NCI-H2227 (cell line): ENCODE measurements around the gene ARRDC2.
"Not testable (repeated sequence)": the region's sequence is repeated elsewhere in the genome, so short reads cannot be mapped to it uniquely, and the experiment has no call there.

Experiments
- DNase-seq: peaks from one replicate; lab custom pipeline; 2025; ENCODE audit not compliant: unreplicated experiment; lab: John Stamatoyannopoulos, UW

Gene ARRDC2

DNA sequence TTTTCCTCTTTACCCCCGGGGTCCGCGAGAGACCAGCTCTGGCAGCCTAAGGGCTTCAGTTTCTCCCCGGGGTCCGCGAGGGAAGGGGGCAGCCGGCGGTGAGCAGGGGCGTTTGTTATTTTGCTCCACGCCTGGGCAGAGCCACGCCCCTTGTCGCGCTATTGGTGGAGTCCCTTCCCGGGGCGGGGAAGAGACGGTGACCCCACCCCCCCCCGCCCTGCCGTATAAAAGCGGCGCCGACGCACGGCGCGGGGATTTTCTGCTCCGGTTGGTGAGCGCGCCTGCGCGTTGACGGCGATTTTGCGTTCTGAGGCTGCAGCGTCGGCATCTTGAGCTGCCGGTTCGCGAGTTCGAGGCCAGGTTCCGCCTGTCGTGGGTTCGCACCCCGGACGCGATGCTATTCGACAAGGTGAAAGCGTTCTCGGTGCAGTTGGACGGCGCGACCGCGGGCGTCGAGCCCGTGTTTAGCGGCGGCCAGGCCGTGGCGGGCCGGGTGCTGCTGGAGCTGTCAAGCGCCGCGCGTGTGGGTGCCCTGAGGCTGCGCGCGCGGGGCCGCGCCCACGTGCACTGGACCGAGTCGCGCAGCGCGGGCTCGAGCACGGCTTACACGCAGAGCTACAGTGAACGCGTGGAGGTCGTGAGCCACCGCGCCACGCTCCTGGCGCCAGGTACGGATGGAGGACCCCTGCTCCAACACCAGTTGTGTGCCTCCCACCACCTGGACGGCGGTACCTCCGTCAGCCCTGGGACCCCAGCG, at the start of gene ARRDC2:
Gene ARRDC2, plus strand, starts transcription at position 254 of the 757 bp plus-strand sequence. Its CDS starts 141 bp downstream, at position 395.
- peak; percentile 94 for DNase-seq

GRCh38 chr19:17963936-17964691, 43.9 kb upstream of the ARRDC2 start:
- DNase-seq: no peak

DNA sequence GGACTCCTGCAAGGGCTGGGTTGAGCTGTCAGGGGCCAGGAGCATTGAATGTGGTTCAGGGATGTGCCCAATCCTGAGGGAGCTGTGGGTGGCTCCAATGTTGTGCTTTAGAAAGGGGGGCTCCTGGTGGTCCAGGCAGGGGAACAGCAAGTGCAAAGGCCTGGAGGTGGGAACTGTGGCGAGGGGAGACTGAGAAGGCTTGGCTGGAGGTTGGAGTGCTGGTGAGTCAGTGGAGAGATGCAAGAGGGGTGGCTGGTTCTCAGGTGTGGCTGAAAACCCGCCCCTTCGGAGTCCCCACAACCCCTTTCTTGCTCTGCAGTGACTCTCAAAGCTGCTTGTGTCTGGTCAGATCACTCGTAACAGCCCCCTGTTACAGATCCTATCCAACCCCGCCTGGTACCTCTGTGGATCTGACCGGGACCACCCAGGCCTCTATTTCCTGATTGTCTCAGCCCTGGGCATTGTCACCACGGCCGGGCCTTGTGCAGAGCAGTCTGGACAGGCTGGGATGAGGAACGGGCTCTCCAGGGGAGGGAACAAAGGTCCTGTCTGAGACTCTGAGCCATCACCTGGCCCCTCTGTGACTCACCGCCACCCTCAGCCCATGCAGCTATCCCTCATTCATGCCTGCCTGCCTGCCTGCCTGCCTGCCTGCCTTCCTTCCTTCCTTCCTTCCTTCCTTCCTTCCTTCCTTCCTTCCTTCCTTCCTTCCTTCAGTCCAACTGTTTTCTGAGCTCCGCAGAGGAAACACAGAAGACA, 42.4 kb upstream of the ARRDC2 start:
- no peak for DNase-seq

- DNase-seq: no peak
These were observed 41.9 kb upstream of the ARRDC2 start for GRCh38 chr19:17966129-17966483.

GRCh38 chr19:17966550-17967256, 41.3 kb upstream of the ARRDC2 start, which contains the start of gene KCNN1:
KCNN1 (plus strand) TSS chr19:17967107; CDS start chr19:17973889, 6,782 bp downstream.
- DNase-seq: peak; percentile 59

DNA sequence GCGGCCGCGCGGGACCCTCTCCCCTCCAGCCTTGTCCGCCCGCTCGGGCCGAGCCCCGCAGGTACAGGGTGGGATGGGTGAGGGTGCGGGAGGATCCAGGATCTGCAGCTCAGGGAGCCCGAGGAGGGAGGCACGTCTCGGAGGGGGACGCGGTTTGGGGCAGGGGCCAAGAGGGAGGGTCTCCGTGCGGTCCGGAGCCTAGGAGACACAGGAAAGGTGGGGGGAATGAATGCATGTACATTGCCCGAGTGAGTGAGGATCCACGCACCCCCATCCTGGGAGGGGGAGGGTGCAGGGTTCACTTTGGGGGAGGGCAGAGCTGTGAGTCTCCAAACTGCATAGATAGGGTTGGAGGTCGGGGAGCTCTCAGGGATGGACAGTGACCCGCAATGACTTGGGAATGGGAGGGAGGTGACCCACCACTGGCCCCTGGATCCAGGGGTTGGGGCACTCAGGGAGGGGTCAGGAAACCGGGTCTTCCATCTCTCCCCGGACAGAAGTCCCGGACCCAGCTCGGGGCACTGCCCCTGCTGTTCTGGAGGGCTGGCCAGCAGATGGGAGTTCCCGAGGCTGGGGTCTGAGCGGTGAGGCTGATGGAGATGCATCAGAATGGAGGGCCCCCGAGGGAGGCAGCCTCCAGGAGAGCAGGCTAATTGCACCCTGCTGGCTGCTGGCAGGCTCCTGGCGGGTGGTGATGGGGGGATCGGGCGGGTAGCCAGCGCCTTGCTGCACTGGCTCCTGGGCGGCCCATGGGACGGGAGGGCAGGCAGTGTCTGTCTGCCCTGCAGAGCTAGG, 40.5 kb upstream of the ARRDC2 start:
- no peak for DNase-seq

DNA sequence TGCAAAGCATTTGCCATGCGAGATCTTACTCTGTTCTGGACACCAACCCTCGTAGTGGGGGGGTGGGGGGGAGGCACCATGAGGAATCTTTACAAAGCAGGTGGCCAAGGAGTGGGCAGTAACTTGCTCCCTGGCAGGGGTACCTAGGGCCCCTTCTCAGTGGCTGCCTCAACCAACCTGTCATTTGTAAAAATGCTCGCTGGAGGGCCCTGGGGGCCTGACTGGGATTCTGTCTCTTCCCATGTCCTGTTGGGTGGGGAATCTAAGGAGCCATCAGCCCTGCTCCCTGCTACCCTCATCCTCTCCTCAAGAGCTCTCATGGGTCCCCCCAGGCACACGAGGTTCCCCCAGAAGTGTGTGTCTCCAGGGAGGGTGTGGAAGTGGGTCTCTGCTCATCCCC, 39.6 kb upstream of the ARRDC2 start:
- no peak for DNase-seq

- DNase-seq: no peak
These were observed 38.7 kb upstream of the ARRDC2 start for GRCh38 chr19:17969096-17969792.

DNA sequence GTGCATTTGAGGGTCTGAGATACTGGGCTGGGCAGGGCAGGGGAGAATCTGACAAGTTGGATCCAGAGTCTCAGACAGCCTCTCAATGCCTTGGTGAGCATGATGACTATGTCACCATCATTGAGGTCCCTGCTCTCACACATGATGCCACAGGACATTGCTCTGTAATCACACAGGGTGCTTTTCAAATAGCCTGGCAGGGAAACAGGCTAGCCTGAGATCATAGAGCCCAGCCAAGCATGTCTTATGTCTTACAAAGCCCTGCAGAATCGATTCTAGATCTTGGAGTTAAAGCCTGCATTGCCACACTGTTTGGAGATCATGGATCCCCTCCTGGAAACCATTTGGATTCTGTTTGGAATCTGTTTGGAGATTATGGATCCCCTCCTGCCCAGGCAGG, 35.7 kb upstream of the ARRDC2 start:
- no peak for DNase-seq

DNA sequence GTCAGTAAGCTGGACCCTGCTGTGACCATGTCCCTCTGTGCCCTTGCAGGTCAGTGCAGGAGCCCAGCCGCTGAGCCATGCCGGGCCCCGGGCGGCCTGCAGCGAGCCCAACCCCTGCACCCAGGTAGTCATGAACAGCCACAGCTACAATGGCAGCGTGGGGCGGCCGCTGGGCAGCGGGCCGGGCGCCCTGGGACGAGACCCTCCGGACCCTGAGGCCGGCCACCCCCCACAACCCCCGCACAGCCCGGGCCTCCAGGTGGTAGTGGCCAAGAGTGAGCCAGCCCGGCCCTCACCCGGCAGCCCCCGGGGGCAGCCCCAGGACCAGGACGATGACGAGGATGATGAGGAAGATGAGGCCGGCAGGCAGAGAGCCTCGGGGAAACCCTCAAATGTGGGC, 34.2 kb upstream of the ARRDC2 start:
- no peak for DNase-seq

DNA sequence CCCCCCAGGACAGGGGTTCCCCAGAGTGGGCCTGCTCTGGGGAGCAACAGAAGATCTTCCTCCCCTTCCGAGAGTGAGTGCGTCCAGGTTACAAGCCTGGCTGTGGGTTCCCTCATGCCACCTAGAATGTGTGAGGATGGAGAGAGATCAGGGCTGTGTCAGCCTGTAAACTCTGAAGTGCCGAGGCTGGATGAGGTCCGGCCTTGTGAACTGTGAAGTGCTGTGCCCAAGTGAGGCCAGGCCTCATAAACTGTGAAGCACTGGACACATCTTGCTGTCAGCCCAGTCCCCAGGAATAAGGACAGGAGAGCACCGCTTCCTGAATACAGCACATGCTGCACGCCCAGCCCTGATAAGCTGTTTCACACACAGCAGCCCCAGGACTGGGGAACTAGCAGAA, 33.4 kb upstream of the ARRDC2 start:
- no peak for DNase-seq

- DNase-seq: no peak
These were observed 32.9 kb upstream of the ARRDC2 start for GRCh38 chr19:17975032-17975431.

DNA sequence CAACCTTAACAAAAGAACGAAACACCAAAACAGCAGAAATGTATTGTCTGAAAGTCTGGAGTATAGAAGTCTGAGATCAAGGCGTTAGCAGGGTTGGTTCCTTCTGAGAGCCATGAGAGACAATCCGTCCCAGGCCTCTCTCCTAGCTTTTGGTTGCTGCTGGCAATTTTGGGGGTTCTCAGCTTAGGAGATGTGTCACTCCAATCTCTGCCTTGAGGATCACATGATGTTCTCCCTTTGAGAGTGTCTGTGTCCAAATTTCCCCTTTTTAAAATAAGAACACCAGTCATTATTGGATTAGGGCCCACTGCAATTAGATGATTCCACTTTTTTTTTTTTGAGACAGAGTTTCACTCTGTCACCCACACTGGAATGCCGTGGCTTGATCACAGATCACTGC, 30.9 kb upstream of the ARRDC2 start:
- no peak for DNase-seq

GRCh38 chr19:17977488-17977887, 30.5 kb upstream of the ARRDC2 start:
- DNase-seq: no peak

DNA sequence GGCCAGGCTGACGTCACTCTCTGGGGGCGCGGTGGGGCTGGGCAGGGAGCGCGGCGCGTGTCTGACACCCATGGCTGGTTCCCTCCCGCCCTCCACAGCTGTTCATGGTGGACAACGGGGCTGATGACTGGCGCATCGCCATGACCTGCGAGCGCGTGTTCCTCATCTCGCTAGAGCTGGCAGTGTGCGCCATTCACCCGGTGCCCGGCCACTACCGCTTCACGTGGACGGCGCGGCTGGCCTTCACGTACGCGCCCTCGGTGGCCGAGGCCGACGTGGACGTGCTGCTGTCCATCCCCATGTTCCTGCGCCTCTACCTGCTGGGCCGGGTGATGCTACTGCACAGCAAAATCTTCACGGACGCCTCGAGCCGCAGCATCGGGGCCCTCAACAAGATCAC, 26.4 kb upstream of the ARRDC2 start:
- DNase-seq: no peak

DNA sequence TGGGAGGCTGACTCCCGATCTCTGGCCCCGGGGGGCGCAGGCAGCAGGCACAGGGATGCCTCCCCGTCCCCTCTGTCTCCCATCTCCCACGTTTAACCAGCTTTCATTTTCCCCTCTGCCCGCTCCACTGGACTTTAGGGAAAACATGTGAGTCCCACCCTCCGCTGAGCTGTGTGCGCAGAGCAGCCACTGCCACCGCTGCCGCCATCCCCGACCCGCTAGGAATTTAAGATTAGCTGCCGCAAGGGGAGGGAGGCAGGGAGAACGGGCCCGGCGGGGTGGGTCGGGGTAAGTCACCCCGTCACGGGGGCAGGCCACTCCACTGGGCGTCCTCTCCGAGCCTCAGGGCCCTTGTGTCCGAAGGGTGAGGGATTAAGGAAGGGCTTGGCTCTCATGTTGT, 25.5 kb upstream of the ARRDC2 start:
- no peak for DNase-seq

- no peak for DNase-seq
These were observed 22.7 kb upstream of the ARRDC2 start for GRCh38 chr19:17985037-17985818.

- DNase-seq: not testable (repeated sequence)
These were observed 21.4 kb upstream of the ARRDC2 start for GRCh38 chr19:17986569-17986968.

- no peak for DNase-seq
These were observed 19.8 kb upstream of the ARRDC2 start for GRCh38 chr19:17988161-17988560.
